Measurements from ENCODE around the gene MYH9. TPM values are rescaled to one million over a fixed set of nuclear protein-coding genes. Genes with fewer than 3 reads are reported as not detected.

The MYH9 gene
- total RNA-seq, 1 experiment from 2014 or later: 788 TPM

DNA sequence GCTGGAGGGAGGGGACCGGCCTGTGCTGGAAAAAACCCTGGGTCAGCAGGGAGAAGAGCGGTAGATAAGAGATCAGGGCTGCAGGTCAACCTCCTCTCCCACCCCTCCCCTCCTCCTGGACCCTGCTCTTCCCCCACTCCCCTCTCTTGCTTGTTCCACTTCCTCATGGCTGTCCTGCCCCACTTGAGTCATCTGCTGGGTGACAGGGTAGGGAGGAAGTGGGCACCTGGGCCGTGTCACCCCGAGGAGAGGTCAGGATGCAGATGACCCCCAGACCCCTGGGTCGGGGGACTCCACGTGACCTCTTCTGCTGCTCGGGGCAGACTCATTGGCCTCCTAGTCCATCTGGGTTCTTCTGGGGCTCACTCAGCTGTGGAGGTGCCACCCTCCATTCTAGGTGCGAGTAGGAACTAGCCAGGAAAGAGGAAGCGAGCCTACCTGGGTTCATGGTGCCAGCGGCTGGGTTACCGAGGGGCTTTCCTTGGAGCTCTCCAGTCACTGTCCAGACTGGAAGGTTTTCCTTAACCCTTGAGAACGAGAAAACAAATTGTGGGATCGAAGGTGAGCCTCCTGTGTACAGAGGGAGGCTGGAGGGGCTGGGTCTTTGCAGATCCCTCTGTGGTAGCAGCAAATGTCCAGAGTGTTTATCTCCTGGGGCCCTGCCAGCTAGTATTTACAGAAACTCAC, 154.9 kb downstream of the MYH9 start:
- H3K27ac ChIP-seq (ENCODE audit: low read length): no peak overlapping the region
- no TSS peak for BruUV-seq (replicated peaks)
- no peak overlapping the region for H3K4me3 ChIP-seq (ENCODE audit: low read depth in 2 of 2, low read length in 2 of 2)
- intact Hi-C loops (cut with micrococcal nuclease; ENCODE audit: unreplicated experiment): no loop called here
- ChIA-PET CTCF (no interaction called here), POLR2A (no interaction called here)
- H3K36me3 ChIP-seq (ENCODE audit: control insufficient read depth, insufficient read depth, low read length): no peaks in the 10 kb centered on the region
- DNase-seq (ENCODE audit: low read depth, low spot score) (no peak), ATAC-seq (no peak)
- no peaks in the 10 kb centered on the region for H3K27me3 ChIP-seq (ENCODE audit: control insufficient read depth, insufficient read depth, low read length)
- TF ChIP-seq SIN3A (IDR thresholded peaks at IDR 0.05; ENCODE audit: borderline replicate concordance, insufficient read depth, low read depth, low read length): no peak
- TF ChIP-seq, protein P1, sequence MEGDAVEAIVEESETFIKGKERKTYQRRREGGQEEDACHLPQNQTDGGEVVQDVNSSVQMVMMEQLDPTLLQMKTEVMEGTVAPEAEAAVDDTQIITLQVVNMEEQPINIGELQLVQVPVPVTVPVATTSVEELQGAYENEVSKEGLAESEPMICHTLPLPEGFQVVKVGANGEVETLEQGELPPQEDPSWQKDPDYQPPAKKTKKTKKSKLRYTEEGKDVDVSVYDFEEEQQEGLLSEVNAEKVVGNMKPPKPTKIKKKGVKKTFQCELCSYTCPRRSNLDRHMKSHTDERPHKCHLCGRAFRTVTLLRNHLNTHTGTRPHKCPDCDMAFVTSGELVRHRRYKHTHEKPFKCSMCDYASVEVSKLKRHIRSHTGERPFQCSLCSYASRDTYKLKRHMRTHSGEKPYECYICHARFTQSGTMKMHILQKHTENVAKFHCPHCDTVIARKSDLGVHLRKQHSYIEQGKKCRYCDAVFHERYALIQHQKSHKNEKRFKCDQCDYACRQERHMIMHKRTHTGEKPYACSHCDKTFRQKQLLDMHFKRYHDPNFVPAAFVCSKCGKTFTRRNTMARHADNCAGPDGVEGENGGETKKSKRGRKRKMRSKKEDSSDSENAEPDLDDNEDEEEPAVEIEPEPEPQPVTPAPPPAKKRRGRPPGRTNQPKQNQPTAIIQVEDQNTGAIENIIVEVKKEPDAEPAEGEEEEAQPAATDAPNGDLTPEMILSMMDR (IDR thresholded peaks at IDR 0.05): no peak
- TF ChIP-seq REST (IDR thresholded peaks at IDR 0.05; ENCODE audit: insufficient read depth in 1 of 2, low read depth in 2 of 2, low read length in 1 of 2): no peak
- no peak for TF ChIP-seq POLR2AphosphoS5 (IDR thresholded peaks at IDR 0.05; ENCODE audit: low read depth, low read length)
- TF ChIP-seq TCF7L2 (IDR thresholded peaks at IDR 0.05; ENCODE audit: low read depth, low read length): no peak
- H3K9me3 ChIP-seq (ENCODE audit: control insufficient read depth, insufficient read depth, low read depth, low read length): no peaks in the 10 kb centered on the region
- in situ Hi-C loops (cut with HindIII; ENCODE audit: low pct_unique_long_range_greater_than_20kb, low sequenced_read_pairs): no loop called here
- H3K4me1 ChIP-seq (ENCODE audit: control insufficient read depth, insufficient read depth, low read length): peaks cover 4% of the 10 kb centered on the region; the same call in 1 of the 2 replicates

Small RNA genes within 50 kb of the gene (microRNA-seq; reads per million reads assigned to microRNA genes)
- gene MIR6819 (ENCODE audit: unreplicated experiment): not detected

Other genes with a start within 250 kb of the MYH9 start
- 3.2 TPM for gene APOL3, start 227.2 kb downstream of the MYH9 start, total RNA-seq (2021; ENCODE audit: unreplicated experiment)
- gene APOL4, start 186.2 kb downstream of the MYH9 start, total RNA-seq (2021; ENCODE audit: unreplicated experiment): not detected
- gene APOL2, start 148.4 kb downstream of the MYH9 start, total RNA-seq (2021; ENCODE audit: unreplicated experiment): 34.4 TPM
- 16.0 TPM for gene APOL1, start 134.8 kb downstream of the MYH9 start, total RNA-seq (2021; ENCODE audit: unreplicated experiment)
- 64.1 TPM for gene TXN2, start 93.7 kb upstream of the MYH9 start, total RNA-seq (2021; ENCODE audit: unreplicated experiment)
- gene FOXRED2, start 119.1 kb upstream of the MYH9 start, total RNA-seq (2021; ENCODE audit: unreplicated experiment): 37.7 TPM
- 151 TPM for gene EIF3D, start 141.2 kb upstream of the MYH9 start, total RNA-seq (2021; ENCODE audit: unreplicated experiment)

All from Panc1 (cell line).